ENCODE data around the gene CTNNA3.
A peak's percentile ranks its signal among the peaks of the same experiment; 100 is the strongest.

Gene CTNNA3

DNA sequence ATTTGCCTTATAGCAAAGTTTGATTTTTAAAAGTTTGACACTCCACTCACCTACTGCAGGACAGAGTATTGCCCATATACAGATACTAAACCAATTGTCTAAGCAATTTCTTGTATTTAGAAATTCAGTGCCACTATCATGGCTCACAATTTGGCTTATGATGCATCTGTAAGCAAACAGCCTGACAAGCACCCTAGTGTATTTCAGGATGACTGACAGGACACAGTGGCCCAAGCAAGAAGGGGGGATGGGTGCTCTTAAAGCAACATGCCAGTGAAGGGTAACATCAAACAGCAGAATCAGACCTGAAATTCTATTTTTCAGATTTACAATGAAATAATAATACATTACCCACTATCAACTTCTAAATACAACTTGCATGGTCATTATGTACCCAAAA is 30.5 kb downstream of the CTNNA3 start:
- DNase-seq (ENCODE audit: low read depth in 2 of 2): no peak

DNA sequence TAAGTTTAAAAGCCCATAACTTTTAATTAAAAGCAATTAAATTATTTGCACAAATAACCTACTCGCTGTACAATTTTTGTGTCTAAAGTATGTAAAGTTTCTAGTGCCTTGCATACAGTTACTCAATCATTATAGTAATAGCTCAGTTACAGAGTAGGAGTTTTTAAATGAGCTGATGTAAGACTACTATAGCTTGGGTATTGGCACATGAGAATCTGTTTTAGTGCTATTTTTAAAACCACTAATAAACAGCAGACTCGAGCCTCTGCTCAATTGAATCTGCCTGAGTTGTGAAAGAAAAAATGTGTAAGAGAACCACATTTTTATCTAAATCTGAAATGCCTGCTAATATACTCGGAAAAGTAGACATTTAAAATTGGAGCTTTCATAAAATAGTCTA is 31.1 kb downstream of the CTNNA3 start:
- DNase-seq (ENCODE audit: low read depth in 2 of 2): no peak

DNA sequence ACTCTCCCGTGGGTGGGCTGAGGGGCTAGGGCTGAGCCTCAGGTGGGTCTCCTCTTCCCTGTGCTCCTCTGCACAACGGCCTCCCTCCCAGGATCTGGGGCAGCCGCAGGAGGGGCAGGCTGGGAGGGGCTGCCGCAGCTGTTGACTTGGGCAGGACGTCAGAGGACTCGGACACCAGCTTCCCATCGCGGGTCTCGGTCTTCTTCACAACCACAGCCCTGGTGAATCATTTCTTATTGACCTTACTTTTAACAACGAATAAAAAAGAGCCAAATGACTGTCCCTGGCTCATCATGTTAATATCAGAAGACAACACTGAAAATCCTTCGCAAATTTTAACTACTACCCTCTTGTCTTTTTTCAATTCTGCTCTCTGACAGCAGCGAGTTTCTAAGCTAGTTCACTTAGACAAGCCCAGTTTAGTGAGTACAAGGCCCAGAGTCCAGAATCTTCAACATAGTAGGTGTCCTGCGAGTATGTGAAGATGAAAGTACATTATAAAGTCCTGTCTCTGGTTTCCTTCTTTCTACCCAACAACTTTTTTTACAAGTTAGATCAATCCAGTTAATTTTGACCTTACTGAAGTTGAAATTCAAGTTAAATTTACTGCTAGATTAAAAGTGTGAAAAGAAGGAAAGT is 32.4 kb downstream of the CTNNA3 start:
- DNase-seq (ENCODE audit: low read depth in 2 of 2): no peak

DNA sequence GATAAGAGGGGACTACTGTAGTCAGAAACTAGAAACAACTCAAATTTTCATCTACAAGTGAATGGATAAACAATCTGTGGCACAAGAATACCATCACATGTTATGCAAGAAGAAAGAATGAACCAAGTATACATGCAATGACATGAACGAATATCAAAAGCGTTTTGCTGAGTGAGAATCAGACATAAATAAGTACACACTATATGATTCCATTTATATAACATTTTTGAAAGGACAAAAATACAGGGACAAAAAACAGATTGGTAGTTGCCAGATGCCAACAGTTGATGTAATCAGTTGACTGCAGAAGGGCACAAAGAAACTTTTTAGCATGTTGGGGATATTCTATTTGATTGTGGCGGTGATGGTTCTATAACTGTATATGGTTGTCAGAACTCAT is 33.6 kb downstream of the CTNNA3 start:
- no peak for DNase-seq (ENCODE audit: low read depth in 2 of 2)

DNA sequence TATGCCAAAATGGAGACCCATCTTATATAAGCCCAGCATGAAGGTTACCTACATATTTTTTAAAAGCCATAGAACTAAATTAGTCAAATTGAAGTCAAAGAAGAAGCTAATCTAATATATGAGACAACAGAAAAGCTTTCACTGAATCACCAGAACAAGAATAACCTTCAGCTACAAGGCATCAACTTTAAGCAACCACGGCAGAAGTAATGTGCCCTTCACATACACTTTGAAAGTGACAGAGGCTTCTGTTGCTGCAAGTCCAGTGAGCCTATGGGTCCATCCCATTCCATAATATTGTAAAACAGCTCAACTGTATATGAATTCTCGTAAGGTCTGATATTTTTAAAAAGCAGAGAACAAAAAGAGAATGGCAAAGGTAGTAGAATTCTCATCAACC is 36.5 kb downstream of the CTNNA3 start:
- DNase-seq (ENCODE audit: low read depth in 2 of 2): no peak

DNA sequence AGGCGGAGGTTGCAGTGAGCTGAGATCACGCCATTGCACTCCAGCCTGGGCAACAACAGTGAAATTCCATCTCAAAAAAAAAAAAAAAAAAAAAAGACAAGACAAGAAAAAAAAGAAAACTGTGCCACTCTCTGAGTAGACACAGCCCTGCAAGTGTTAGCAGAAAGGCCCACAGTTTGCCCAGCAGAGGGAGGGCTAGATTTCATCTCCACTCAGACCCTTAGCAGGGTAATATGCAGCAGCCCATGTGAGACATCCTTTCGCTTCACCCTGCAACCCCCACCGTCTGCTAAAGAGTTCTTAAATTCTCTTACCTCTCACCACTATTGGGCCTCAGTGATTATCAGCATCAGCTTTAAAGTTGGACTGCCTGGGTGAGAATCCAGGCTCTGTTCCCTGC is 38.2 kb downstream of the CTNNA3 start:
- no peak for DNase-seq (ENCODE audit: low read depth in 2 of 2)

DNA sequence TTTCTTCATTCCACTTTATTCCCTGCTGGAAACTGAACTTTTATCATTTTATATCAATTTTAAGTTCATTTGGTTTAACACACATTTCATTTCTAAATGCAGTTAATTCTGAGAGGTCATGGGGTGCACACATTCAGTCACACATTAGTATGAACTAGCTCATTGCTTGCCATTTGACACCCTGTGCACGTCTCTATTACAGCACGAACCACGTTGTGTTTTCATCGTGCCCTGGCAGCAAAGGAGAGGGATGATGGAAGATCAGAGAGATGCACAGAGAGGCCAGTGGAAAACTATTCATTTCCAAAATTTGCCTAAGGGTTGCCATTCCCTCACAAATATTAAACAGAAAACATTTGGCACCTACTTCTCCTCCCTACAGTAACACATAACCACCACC is 45.4 kb downstream of the CTNNA3 start:
- DNase-seq (ENCODE audit: low read depth in 2 of 2): no peak

DNA sequence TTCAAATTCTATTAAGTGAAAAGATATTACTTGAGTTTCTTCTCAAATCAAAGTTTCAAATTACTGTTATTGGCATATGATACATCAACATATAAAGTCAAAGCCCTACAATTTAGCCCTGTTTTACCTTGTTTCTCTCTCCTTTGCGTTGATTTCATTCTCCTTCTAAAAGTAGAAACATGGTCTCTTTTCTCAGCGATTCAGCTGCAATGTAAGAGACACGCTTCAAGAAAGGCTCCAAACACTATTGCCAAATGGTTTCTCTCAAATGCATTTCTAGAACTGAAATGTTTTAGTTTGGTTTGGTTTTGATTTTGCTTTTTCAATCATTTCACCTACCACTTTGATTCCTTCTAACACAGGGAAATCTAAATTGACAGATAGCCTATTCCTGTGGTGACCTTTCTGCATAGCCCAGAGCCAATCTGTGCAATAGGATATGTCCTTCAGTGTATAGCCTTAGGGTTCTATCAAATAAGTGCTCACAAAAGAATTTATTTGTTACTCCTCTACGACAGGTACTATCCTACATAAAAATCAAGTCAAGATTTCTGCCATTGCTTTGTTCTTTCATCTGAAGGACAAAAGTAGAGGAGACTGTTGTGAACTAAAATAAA is 47.3 kb downstream of the CTNNA3 start:
- DNase-seq (ENCODE audit: low read depth in 2 of 2): no peak

DNA sequence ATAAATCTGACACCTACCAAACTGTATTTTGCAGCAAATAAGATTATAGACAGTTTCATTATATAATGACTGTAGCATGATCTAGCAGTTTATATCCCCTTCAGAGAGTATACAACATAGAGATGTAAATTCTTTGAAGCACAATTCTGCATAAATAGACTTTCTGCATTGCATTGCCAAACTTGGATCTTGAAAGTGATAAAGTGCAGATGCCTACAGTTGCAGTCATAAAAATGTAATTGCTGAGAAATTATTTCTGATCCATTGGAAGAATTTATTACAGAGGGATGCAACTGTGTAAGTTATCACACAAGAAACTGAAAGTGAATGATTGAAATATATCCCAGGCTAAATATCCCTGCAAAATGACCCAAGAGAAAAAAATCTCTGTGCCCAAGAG is 65.1 kb downstream of the CTNNA3 start:
- no peak for DNase-seq (ENCODE audit: low read depth in 2 of 2)

DNA sequence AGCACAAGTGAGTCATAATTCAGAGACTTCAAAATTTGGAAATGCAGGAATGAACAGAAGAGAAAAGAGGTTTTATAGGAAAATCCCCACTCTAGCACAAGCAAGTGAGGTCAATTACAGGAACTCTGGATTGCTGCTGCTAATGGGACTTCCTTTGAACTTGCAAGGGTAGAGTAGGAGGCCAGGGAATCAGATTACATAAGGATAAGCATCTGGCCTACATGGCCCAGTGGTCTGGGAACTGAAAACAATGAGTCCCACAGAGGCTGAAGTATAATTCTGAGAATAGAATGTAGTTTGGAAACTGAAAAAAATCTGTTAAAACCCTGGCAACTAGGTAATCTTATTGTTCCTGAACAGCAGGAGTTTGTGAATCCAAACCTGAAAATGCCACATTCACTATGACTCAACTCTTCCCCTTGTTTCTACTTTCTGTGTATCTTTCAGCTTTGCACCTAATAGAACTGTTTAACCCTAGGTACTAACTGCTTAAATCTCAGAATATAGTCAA is 66.5 kb downstream of the CTNNA3 start:
- DNase-seq (ENCODE audit: low read depth in 2 of 2): no peak

DNA sequence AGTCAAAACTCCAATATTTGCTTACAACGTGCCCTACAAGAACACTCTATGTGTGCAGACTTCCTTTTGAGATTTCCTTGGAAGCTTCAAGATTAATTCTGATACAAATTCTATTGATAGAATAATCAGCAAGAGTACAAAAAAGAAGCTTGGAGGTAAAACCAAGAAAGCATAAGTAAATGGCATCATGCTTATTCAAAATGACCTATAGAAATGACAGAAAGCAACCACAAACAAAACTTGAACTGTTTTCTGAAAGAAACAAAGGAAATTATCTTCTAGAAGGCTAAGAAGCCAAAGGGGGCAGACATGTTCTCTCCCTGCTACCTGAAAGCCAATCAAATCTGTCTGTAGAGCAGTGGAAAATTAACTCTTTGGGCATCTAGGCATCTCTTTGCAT is 73.0 kb downstream of the CTNNA3 start:
- DNase-seq (ENCODE audit: low read depth in 2 of 2): no peak

DNA sequence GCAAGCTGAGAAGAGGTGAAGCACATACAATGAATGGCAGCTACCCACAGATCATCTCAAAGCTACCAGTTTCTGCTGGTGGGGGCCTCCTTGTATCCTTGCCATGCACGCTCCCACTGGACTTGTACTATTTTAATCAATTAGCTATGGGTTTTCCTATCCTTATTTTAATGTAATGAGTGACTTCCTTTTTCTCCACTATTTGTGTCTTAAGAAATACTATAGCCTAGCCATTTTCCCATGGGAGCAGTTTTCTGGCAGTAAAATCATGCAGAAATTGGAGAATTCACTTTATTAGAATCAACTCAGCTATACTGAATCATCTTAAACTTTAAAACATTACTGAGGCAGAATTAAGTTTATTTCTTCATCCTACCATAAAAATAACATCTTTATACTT is 73.5 kb downstream of the CTNNA3 start:
- DNase-seq (ENCODE audit: low read depth in 2 of 2): no peak

DNA sequence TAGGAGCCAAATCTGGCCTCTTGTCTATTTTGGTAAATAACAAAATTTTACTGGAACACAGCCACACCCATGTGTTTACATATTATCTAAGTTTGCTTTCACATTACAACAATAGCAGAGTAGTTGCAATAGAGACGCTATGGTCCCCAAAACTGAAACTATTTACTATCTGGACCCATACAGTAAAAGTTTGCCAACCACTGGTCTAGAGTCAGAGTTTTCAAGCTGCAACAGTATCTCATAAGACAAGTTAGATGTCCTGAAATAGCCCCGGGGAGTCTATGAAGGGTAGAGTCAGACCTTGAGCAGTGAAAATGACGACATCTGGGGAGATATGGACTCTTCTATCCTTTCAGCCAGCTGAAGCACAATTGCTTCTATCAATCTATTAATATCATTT is 74.2 kb downstream of the CTNNA3 start:
- DNase-seq (ENCODE audit: low read depth in 2 of 2): no peak

DNA sequence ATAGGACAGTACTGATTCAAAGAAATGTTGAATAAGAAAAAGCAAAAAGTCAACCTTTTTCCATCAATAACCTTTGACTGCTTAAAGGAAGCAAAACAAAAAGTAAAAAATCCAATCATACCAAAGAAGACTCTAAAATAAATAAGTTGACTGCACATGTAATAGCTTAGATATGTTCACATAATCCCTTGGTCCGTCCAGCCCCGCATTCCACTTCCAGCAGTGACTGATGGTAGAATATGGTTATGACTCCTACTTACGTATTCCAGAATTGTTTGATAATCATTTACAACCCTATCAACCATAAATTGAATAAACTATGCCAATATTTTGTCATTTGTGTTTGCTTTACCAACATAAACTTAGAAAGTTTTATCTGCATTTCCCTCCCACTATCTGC is 77.9 kb downstream of the CTNNA3 start:
- DNase-seq (ENCODE audit: low read depth in 2 of 2): no peak

DNA sequence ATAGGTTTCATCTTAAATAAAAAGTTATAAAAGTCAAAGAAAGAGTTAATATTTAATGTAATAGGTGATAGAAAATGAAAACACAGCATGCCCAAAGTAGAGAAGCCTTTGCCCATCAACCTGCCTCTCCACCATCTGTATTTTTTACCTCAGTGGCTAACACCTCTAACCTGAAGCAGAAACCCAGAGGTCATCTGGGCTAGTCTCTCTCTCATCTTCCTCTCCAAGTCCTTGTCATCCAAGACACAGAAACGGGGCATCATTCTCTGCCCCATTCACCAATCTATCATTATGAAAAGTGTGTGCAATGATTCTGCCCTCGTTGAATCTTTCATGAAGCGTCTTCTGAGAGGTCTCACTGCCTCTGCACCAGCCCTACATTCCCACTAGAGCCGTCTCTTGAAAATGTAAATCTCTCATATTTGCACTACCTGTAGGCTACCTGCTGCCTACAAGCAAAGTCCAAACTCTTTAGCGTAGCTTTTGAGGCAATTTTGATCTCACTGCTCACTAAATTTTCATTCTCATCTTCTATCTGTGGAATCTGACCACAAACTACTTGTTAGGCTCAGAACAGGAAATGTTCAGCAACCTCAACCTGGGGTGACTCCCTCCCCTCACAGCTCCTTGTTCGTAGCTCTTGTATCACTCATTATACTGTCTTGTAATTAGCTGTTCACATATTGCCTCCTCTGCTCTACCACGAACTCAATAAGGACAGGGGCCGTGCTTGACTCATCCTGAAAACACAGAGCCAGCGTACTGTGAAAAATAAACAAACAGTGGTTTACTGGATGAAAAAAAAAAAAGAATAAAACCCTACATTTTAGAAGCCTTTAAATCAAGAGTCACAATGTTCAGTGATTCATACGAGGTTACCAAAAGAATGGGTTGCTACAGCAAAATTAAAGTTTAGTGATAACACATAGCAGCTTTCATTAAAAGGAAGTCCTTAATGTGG is 83.1 kb downstream of the CTNNA3 start:
- peak; percentile 40 to 55 for DNase-seq (ENCODE audit: low read depth in 2 of 2)

DNA sequence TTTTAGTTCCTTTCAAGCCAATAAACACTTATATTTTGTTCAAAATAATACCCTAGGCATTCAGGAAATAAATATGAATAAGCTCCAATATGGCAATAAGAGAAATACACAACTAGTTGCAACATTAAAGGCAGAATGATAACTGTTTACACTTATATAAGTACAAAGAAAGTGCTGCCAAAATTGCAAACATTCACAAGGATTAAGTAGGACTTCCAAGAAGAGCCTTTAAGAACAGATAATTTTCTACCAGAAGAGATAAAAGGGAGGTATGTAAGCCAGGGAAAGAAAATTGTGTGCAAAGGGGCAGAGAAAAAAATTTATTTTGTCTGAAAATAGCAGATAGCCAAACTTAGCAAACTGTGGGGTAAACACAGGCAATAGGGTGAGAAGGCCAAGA is 83.8 kb downstream of the CTNNA3 start:
- no peak for DNase-seq (ENCODE audit: low read depth in 2 of 2)

DNA sequence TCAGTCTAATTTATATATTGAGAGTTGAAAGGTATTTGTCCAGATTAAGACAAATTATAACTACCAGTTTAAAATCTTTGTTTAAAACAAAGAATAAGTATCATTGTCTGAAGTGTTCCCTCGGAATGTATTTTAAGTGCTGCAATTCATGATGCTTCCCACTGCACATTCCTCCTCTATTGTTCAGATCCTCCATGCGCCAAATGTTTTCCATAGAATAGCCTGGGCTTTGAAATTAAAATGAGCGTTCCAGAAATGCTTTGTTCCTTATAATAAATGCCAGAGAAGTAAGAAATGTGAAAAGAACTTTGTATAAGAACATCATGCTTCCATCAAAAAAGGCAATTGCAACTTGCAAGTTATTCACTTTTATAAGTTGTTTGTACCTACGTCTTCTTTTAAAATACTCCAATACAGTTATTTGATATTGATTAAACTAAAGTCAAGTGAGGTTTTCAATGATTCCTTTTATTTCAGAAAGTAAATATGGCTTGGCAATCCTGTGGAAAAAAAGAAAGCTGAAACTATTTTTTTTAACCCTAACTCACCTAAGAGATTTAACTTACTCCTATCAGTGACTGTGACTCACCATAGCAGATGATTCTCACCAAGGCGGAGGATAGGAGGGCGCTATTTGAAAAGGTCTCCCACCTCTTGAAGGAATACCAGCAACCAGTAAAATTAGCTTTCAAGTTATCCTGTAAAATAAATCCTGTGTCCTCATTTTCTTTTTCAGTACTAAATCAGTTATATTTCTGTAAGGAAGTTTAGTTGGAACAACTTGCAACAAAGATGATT is 85.8 kb downstream of the CTNNA3 start:
- DNase-seq (ENCODE audit: low read depth in 2 of 2): no peak

DNA sequence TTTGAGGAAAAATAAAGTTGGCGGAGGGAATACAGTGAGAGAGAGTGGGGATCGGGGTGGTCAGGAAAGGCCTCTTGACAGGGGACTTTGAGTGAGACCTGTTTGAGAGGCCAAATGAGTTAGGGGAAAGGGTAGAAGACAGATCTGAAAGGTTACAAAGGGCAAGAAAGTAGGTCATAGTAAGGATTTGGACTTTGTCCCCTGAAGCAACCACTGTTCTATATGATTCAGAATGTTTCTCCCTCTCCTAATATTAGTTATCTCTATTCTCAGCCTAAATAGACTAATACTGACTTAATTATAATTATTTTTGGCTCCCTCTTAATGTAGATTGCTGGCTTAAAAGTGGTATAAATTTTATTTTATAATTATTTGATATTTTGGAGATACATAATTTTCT is 88.0 kb downstream of the CTNNA3 start:
- DNase-seq (ENCODE audit: low read depth in 2 of 2): no peak

DNA sequence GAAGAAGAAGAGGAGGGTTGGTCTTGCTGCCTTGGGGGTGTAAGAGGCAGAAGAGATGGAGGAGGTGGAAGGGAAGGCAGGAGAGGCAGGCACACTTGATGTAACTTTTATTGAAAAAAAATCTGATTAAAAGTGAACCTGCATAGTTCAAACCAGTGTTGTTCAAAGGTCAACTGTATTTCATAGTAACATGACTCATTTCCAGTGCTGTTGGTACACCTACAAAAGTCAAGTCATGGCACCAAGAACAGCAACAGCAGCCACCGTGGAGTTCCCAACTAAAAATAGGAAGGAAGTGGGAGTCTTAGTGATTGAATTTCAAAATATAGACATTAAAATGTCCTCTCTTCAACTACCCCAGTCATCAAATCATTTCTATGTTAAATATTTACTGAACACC is 88.5 kb downstream of the CTNNA3 start:
- no peak for DNase-seq (ENCODE audit: low read depth in 2 of 2)

DNA sequence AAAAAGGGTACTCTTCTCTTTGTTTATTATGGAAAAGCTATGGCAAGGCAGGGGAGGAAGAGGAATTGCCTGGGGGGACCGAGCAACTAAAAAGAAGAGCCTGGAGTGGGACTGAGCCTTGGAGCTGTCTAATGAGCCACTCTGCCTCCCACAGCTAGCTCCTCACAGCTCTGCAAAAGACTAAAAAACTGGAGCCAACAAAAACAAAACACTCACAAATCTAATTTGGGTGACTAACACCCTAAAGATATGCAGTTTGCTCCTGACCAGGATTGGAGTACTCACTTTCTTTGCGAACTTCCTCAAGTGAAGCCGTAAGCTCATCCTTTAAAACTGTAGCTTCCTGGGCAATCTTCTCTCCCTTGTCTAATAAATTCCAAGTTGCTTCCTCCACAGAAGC is 89.4 kb downstream of the CTNNA3 start:
- DNase-seq (ENCODE audit: low read depth in 2 of 2): no peak

DNA sequence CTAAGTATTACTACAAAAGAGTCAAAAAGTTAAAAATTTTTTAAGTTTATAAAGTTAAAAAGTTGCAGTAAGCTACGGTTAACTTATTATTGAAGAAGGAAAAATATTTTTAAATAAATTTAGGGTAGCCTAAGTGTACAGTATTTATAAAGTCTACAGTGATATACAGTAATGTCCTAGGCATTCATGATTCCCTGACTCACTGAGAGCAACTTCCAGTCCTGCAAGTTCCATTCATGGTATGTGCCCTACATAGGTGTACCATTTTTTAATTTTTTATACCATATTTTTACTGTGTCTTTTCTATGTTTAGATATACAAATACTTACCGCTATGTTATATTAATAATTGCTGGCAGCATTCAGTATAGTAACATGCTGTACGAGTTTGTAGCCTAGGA is 92.3 kb downstream of the CTNNA3 start:
- DNase-seq (ENCODE audit: low read depth in 2 of 2): no peak

DNA sequence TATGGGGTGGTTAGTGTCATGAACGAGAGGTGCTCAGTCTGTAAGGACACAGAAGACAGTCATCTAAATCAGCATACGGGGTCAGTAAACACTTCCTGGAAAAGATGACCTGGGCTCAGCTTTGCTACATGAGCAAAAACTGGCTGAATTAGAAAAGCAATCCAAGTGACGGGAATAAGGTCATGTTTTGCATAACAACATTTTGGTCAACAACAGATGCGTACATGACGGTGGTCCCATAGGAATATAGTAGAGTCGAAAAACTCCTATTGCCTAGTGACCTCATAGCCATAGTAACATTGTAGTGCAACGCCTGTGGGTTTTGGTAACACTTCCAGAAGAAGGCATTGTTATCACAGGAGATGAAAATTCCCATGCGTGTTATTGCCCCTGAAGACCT is 92.9 kb downstream of the CTNNA3 start:
- no peak for DNase-seq (ENCODE audit: low read depth in 2 of 2)
